Stomach (tissue), 4 donors: ENCODE measurements around the gene LAMB1.

ENCODE experiments used
- EP300 ChIP-seq: sonication (generic); formaldehyde crosslinking; IDR thresholded peaks from one replicate; pipeline ENCODE4 v1.6.1; 2017; ENCODE audit warnings: antibody characterized with exemption
- POLR2A ChIP-seq, 4 donors: fragments of 450-650 bp; IDR thresholded peaks; one replicate each; pipeline ENCODE4 v1.6.1; 2016; ENCODE audit warnings: antibody characterized with exemption in 4 of 4, control low read depth in 2 of 4, mild to moderate bottlenecking in 1 of 4, moderate library complexity in 1 of 4
- POLR2AphosphoS5 ChIP-seq, 3 donors: sonication (generic); formaldehyde crosslinking; IDR thresholded peaks; one replicate each; pipeline ENCODE4 v1.6.1; 2016; ENCODE audit warnings: antibody characterized with exemption in 3 of 3
- TF ChIP-seq, protein P1 (sequence below), 7 experiments: fragments of 450-650 bp in 4 of 7; fragments of 200-600 bp in 3 of 7; sonication (generic) in 3 of 7; IDR thresholded peaks; one replicate each; pipeline ENCODE4 v1.5.1; 2016 to 2019; ENCODE audit warnings: antibody characterized with exemption in 7 of 7, control low read depth in 2 of 7, mild to moderate bottlenecking in 1 of 7

DNA sequence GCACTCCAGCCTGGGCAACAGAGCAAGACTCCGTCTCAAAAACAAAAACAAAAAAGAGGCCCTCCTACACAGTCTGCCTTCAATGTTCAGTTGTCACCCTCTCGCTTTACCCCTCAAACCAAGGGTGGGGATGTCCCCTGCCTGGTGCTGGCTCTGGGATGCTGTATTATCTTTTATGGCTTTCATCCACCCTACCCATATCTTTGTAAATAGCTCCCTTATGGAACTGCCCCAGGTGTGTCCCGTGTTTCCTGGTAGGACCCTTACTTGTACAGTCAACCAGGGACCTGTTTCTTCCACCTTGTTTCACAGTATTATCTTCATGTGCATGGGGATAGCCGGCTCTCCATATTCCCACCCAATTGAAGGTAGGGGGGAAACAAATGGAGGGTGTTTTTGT is 15.7 kb upstream of the LAMB1 start:
- TF ChIP-seq, protein P1, sequence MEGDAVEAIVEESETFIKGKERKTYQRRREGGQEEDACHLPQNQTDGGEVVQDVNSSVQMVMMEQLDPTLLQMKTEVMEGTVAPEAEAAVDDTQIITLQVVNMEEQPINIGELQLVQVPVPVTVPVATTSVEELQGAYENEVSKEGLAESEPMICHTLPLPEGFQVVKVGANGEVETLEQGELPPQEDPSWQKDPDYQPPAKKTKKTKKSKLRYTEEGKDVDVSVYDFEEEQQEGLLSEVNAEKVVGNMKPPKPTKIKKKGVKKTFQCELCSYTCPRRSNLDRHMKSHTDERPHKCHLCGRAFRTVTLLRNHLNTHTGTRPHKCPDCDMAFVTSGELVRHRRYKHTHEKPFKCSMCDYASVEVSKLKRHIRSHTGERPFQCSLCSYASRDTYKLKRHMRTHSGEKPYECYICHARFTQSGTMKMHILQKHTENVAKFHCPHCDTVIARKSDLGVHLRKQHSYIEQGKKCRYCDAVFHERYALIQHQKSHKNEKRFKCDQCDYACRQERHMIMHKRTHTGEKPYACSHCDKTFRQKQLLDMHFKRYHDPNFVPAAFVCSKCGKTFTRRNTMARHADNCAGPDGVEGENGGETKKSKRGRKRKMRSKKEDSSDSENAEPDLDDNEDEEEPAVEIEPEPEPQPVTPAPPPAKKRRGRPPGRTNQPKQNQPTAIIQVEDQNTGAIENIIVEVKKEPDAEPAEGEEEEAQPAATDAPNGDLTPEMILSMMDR (IDR thresholded peaks at IDR 0.05), result no peak
- TF ChIP-seq POLR2AphosphoS5 (IDR thresholded peaks at IDR 0.05), result no peak
- no peak for TF ChIP-seq POLR2A (IDR thresholded peaks at IDR 0.05)
- no peak for TF ChIP-seq EP300
